ENCODE data around the gene MINDY2. TPM values are rescaled to one million over a fixed set of nuclear protein-coding genes. Genes with fewer than 3 reads are reported as not detected.
"Not testable (repeated sequence)": the region's sequence is repeated elsewhere in the genome, so short reads cannot be mapped to it uniquely, and the experiment has no call there.

Gene MINDY2
- total RNA-seq, 1 experiment from 2014 or later: 5.6 TPM

- DNase-seq (ENCODE audit: low read depth): peak; percentile 98
Observed at GRCh38 chr15:58749532-58750337, 21.4 kb upstream of the MINDY2 start, which contains the start of gene ADAM10. ADAM10 (minus strand) TSS chr15:58749707; CDS start chr15:58749534, 173 bp downstream.

GRCh38 chr15:58752716-58753115, 18.4 kb upstream of the MINDY2 start:
- DNase-seq (ENCODE audit: low read depth): no peak

- DNase-seq (ENCODE audit: low read depth): no peak
Observed at GRCh38 chr15:58755350-58755749, 15.8 kb upstream of the MINDY2 start.

GRCh38 chr15:58755956-58756355, 15.1 kb upstream of the MINDY2 start:
- no peak for DNase-seq (ENCODE audit: low read depth)

GRCh38 chr15:58758141-58758540, 13.0 kb upstream of the MINDY2 start:
- peak; percentile 47 for DNase-seq (ENCODE audit: low read depth)

GRCh38 chr15:58760385-58761009, 10.6 kb upstream of the MINDY2 start:
- no peak for DNase-seq (ENCODE audit: low read depth)

GRCh38 chr15:58761010-58761388, 10.1 kb upstream of the MINDY2 start:
- no peak for DNase-seq (ENCODE audit: low read depth)

GRCh38 chr15:58762285-58762684, 8.8 kb upstream of the MINDY2 start:
- no peak for DNase-seq (ENCODE audit: low read depth)

GRCh38 chr15:58762731-58763130, 8.4 kb upstream of the MINDY2 start:
- no peak for DNase-seq (ENCODE audit: low read depth)

- DNase-seq (ENCODE audit: low read depth): no peak
Observed at GRCh38 chr15:58764468-58764867, 6.6 kb upstream of the MINDY2 start.

- no peak for DNase-seq (ENCODE audit: low read depth)
Observed at GRCh38 chr15:58766290-58766689, 4.8 kb upstream of the MINDY2 start.

GRCh38 chr15:58768601-58769004, 2.5 kb upstream of the MINDY2 start:
- not testable (repeated sequence) for DNase-seq (ENCODE audit: low read depth)

GRCh38 chr15:58770519-58770856, 614 bp upstream of the MINDY2 start:
- DNase-seq (ENCODE audit: low read depth): peak; percentile 78

GRCh38 chr15:58771621-58772250, 634 bp downstream of the MINDY2 start:
- DNase-seq (ENCODE audit: low read depth): peak; percentile 47

- DNase-seq (ENCODE audit: low read depth): no peak
Observed at GRCh38 chr15:58773024-58773423, 1.9 kb downstream of the MINDY2 start.

GRCh38 chr15:58775402-58775801, 4.3 kb downstream of the MINDY2 start:
- no peak for DNase-seq (ENCODE audit: low read depth)

GRCh38 chr15:58777107-58777506, 6.0 kb downstream of the MINDY2 start:
- no peak for DNase-seq (ENCODE audit: low read depth)

- no peak for DNase-seq (ENCODE audit: low read depth)
Observed at GRCh38 chr15:58779554-58779953, 8.5 kb downstream of the MINDY2 start.

- no peak for DNase-seq (ENCODE audit: low read depth)
Observed at GRCh38 chr15:58785355-58785754, 14.3 kb downstream of the MINDY2 start.

- DNase-seq (ENCODE audit: low read depth): no peak
Observed at GRCh38 chr15:58788056-58788710, 17.1 kb downstream of the MINDY2 start.

- no peak for DNase-seq (ENCODE audit: low read depth)
Observed at GRCh38 chr15:58793862-58794261, 22.8 kb downstream of the MINDY2 start.

GRCh38 chr15:58795825-58796224, 24.7 kb downstream of the MINDY2 start:
- no peak for DNase-seq (ENCODE audit: low read depth)
